ENCODE results near the gene SAP30L. TPM values are rescaled to one million over a fixed set of nuclear protein-coding genes. Genes with fewer than 3 reads are reported as not detected.
A peak's percentile ranks its signal among the peaks of the same experiment; 100 is the strongest.

Gene SAP30L
- total and polyA plus RNA-seq, 2 of the 13 experiments (the other 11 are each of a cell fraction or from before 2014, with no cell fraction given) = 27.9 to 37.2 TPM

DNA sequence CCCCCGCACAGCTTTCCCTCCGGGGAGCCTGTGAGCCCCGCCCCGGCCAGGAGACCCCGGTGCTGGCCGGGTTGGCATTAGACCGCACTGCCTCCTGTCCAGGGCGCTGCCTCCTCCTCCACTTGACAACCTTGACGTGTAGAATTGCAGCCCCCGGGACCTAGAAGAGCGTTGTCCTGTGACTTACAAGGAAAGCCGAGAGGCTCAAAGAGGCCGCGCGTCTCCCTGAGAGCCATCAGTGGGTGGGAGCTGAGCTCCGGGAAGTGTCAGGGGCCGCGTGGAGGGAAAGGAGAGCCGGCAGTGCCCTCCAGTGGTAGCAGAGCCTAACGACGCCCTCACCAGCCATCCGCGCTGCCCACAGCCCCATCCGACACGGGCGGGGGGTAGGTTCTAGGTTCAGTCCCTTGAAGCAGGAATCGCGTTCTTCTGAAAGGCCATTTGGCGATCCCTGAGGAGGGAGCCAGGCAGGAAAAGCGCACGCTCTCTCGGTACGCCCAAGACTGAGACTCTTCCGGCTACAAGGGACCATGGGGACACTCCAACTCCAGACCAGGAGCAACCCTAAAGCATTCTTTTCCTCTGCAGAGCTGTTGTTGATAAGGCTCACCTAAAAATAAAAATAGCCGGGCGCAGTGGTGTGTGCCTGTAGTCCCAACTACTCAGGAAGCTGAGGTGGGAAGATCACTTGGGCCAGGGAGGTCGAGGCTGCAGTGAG is 40.6 kb upstream of the SAP30L start (continued):
- TF ChIP-seq CBFB (CRISPR knock-in tag; IDR thresholded peaks at IDR 0.05) (no peak), XRCC5 (optimal IDR thresholded peaks at IDR 0.05; ENCODE audit: low read length) (peak; percentile 34), ZNF34 (CRISPR knock-in tag; IDR thresholded peaks at IDR 0.05; ENCODE audit: borderline replicate concordance) (no peak), MED8 (CRISPR knock-in tag; IDR thresholded peaks at IDR 0.05; ENCODE audit: insufficient replicate concordance) (no peak), TEAD3 (CRISPR knock-in tag; optimal IDR thresholded peaks at IDR 0.05; ENCODE audit: borderline replicate concordance) (peak; percentile 37), SOX6 (IDR thresholded peaks at IDR 0.05) (no peak), SOX6 (CRISPR knock-in tag; IDR thresholded peaks at IDR 0.05) (peak; percentile 27; the same call in 1 of the 2 replicates)
- TF ChIP-seq, protein P1, sequence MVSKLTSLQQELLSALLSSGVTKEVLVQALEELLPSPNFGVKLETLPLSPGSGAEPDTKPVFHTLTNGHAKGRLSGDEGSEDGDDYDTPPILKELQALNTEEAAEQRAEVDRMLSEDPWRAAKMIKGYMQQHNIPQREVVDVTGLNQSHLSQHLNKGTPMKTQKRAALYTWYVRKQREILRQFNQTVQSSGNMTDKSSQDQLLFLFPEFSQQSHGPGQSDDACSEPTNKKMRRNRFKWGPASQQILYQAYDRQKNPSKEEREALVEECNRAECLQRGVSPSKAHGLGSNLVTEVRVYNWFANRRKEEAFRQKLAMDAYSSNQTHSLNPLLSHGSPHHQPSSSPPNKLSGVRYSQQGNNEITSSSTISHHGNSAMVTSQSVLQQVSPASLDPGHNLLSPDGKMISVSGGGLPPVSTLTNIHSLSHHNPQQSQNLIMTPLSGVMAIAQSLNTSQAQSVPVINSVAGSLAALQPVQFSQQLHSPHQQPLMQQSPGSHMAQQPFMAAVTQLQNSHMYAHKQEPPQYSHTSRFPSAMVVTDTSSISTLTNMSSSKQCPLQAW (CRISPR knock-in tag; IDR thresholded peaks at IDR 0.05) = peak; percentile 68

DNA sequence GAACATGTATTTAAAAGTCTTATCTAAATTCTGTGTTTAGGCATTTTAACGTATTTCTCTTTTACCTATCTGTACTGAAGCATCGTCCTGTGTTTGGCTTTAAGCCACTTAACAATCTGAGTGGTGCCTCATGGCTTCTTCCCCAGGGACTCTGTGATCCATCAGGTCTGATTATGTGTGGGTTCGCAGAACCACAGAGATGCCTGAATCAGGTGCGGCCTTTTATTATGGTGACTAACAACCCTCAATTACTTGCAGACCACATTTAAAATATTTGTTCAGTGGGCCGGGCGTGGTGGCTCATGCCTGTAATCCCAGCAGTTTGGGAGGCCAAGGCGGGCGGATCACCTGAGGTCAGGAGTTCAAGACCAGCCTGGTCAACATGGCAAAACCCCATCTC is 39.6 kb upstream of the SAP30L start:
- no peak for DNase-seq (ENCODE audit: low spot score)

More for the DNA sequence above, 39.6 kb upstream of the SAP30L start:
- Histone ChIP-seq H3K79me2 (ENCODE audit: insufficient read depth, low read length) (no peaks in the 10 kb centered on the region), H3K9ac (ENCODE audit: insufficient read depth, low read depth, low read length) (no peak overlapping the region), H3K27me3 (ENCODE audit: control insufficient read depth in 1 of 2, insufficient read depth in 2 of 2, low read length in 2 of 2) (no peaks in the 10 kb centered on the region), H3K36me3 (replicated peaks in 1 of 2; ENCODE audit: control insufficient read depth in 1 of 2, insufficient read depth in 2 of 2, low read length in 2 of 2) (no peaks in the 10 kb centered on the region), H3K4me2 (ENCODE audit: low read depth, low read length) (no peak overlapping the region), H3K9me3 (ENCODE audit: low read length) (no peaks in the 10 kb centered on the region), H2AFZ (ENCODE audit: low read length) (no peak overlapping the region), H4K20me1 (ENCODE audit: insufficient read depth, low read length) (no peaks in the 10 kb centered on the region), H3K4me3 (replicated peaks in 1 of 3; ENCODE audit: insufficient read depth in 1 of 3, low read depth in 2 of 3, low read length in 3 of 3) (no peak overlapping the region), H3K27ac (ENCODE audit: extremely low read length, insufficient read depth, low read length) (no peak overlapping the region), H3K4me1 (ENCODE audit: insufficient read depth, low read length) (0 out of 2 replicates have a peak, but pooled peaks cover 9% of the 10 kb centered on the region)
- TF ChIP-seq BCL6 (CRISPR knock-in tag; IDR thresholded peaks at IDR 0.05) (no peak), ZNF724P (CRISPR knock-in tag; IDR thresholded peaks at IDR 0.05; ENCODE audit: borderline replicate concordance) (no peak), ZBTB8A (CRISPR knock-in tag; IDR thresholded peaks at IDR 0.05; ENCODE audit: borderline replicate concordance, low read depth) (no peak), ZNF737 (CRISPR knock-in tag; IDR thresholded peaks at IDR 0.05; ENCODE audit: borderline replicate concordance) (no peak), ZNF34 (CRISPR knock-in tag; IDR thresholded peaks at IDR 0.05; ENCODE audit: borderline replicate concordance) (no peak), ATF7 (IDR thresholded peaks at IDR 0.05) (no peak), ATF7 (CRISPR knock-in tag; IDR thresholded peaks at IDR 0.05) (no peak), GPN1 (CRISPR knock-in tag; IDR thresholded peaks at IDR 0.05; ENCODE audit: borderline replicate concordance) (no peak), CENPT (CRISPR knock-in tag; IDR thresholded peaks at IDR 0.05; ENCODE audit: low read depth) (no peak), TCF7 (IDR thresholded peaks at IDR 0.05; ENCODE audit: low read depth) (no peak), ZNF253 (CRISPR knock-in tag; IDR thresholded peaks at IDR 0.05; ENCODE audit: borderline replicate concordance) (no peak), ZNF7 (CRISPR knock-in tag; IDR thresholded peaks at IDR 0.05) (no peak), TEAD2 (CRISPR knock-in tag; IDR thresholded peaks at IDR 0.05) (no peak), SMC3 (IDR thresholded peaks at IDR 0.05; ENCODE audit: low read length) (no peak)
- TF ChIP-seq, protein P2, sequence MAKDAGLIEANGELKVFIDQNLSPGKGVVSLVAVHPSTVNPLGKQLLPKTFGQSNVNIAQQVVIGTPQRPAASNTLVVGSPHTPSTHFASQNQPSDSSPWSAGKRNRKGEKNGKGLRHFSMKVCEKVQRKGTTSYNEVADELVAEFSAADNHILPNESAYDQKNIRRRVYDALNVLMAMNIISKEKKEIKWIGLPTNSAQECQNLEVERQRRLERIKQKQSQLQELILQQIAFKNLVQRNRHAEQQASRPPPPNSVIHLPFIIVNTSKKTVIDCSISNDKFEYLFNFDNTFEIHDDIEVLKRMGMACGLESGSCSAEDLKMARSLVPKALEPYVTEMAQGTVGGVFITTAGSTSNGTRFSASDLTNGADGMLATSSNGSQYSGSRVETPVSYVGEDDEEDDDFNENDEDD (CRISPR knock-in tag; IDR thresholded peaks at IDR 0.05; ENCODE audit: borderline replicate concordance) = no peak
- ChIA-PET CTCF (ENCODE audit: low intra/inter-chr PET ratio, low total read pairs) (interaction anchor here (1.6 to 2.1 kb wide), 2 partner anchors 334 to 336 kb away, joined by 4 to 18 read pairs; no protein-coding TSS in a partner anchor), POLR2A (interaction anchor here (1.5 kb wide), 1 partner anchor 334 kb away, joined by 7 read pairs; no protein-coding TSS in a partner anchor)
- no TSS peak for BruUV-seq (replicated peaks)
- intact Hi-C loops (cut with micrococcal nuclease; ENCODE audit: unreplicated experiment) = loop anchor here (10.0 kb wide), 1 partner anchor 71 kb away; no protein-coding TSS in a partner anchor
- FAIRE-seq (no peak), ATAC-seq (no peak)
- WGBS (ENCODE audit: low lambda C conversion rate) = 95% methylated on average over 6 of the region's 8 CpGs
- in situ Hi-C loops (cut with HindIII; ENCODE audit: extremely low pct_ligation_motif_present, low pct_unique_long_range_greater_than_20kb) = loop anchor here (5.0 kb wide), 1 partner anchor 334 kb away; no protein-coding TSS in a partner anchor
